Erythroblast (primary cell): Measurements from ENCODE around the gene USP44.

Experiments
- DNase-seq, 2 experiments: peaks; one replicate each; lab custom pipeline; 2025; lab: John Stamatoyannopoulos, UW
- GATA1 ChIP-seq: IDR thresholded peaks from 2 replicates; pipeline ENCODE4 v1.6.1; 2011; ENCODE audit warnings: low read depth, mild to moderate bottlenecking, control low read depth, low read length, moderate library complexity
- POLR2A ChIP-seq: IDR thresholded peaks from 2 replicates; pipeline ENCODE4 v1.6.1; 2011; ENCODE audit warnings: mild to moderate bottlenecking, low read length

Gene USP44

DNA sequence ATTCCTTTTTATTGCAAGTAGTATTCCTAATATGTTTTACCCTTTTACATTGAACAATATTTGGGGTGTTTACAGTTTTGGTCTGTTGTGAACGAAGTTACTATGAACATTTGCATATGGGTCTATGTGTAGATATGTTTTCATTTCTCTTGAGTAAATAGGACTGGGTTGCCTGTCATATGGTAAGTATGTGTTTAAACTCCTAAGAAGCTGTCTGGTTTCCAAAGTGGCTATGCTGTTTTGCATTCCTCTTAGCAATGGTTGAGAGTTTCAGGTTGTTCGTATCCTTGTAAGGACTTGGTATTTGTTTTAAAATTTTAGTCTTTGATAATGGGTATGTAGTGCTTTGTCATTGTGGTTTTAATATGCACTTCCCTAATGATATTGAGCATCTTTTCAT lies 71.0 kb downstream of the USP44 start:
- DNase-seq, result peak; percentile 9 to 19
- TF ChIP-seq POLR2A, result no peak
- TF ChIP-seq GATA1, result no peak

DNA sequence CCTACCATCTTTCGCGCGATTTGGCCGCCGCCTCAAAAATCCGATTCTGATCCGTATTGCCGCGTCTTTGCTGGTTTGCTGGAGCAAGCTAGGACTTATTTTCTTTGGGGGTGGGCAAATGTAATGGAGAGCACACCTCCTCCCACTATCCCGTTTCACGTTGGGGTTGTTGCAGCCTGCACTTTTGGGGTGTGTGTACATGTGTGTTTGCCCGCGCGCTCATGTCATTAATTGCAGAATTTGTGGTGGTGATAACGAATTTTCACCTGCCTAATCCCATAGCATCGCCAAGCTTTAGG lies 76.7 kb downstream of the USP44 start:
- no peak for TF ChIP-seq GATA1
- TF ChIP-seq POLR2A, result no peak
- peak; percentile 63 to 66 for DNase-seq

DNA sequence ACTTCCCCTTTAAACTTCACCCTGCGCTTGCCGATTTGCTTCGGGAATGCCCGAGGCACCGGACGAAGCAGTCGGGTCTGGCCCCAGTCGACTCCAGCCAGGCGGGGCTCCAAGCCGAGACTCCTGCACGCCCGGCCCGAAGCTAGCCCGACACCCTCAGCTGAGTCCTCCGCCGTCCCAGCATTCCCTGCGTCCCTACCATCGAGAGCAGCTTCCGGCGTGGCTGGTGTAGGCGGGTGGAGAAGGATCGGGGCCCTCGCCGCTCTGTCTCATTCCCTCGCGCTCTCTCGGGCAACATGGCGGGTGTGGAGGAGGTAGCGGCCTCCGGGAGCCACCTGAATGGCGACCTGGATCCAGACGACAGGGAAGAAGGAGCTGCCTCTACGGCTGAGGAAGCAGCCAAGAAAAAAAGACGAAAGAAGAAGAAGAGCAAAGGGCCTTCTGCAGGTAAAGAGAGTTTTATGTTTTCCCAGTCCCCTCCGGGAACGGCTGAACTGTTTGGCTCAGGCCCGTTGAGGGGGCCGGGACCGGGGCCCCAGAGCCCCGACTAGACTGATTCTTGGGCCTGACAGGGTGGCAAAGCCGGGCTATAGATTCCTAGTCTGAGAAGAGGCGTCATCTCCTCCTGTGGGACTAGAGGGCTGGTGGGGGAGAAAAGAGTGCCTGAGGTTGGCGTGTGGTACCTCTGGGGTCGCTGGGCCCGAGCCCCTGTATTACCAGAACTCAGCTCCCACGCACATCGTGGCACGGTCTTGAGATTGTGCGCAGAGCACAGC lies 77.2 kb downstream of the USP44 start, which contains the start of gene METAP2:
TSS of gene METAP2 (plus strand) at position 269 of the 776 bp plus-strand sequence. CDS start at position 297, 28 bp downstream.
- peak; percentile 98 for TF ChIP-seq POLR2A
- no peak for TF ChIP-seq GATA1
- DNase-seq, result peak; percentile 94 to 96

DNA sequence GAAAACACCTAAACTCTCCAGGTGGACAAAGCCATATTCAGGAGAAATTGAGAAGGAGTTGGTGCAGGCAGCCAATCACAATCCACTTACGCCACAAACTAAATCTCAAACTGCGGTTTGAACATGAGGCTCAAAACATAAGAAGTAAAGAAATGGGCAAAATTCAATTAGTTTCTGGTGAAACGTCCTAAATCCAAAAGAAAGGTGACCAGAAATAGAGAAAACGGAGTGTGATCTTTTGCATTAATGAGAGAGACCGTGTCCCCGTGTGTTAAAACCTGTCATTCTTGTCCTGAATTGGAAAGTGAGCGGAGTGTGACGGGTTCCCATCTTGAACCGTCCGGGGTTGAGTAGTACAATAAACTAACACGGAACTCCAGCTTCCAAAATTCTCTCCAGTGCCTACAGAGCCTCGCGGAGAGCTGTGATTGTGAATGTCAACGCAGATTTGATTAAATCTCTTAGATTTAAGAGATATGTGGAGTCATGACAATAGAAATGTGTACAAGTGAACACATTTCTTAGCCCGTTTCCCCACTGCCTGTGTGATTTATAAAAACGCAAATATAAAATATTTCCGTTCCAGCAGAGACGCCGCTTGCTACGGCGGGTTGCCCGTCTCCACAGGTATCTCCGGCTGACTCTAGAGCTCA lies 77.9 kb downstream of the USP44 start:
- peak; percentile 64 to 71 for DNase-seq
- TF ChIP-seq POLR2A (no peak), GATA1 (no peak)

DNA sequence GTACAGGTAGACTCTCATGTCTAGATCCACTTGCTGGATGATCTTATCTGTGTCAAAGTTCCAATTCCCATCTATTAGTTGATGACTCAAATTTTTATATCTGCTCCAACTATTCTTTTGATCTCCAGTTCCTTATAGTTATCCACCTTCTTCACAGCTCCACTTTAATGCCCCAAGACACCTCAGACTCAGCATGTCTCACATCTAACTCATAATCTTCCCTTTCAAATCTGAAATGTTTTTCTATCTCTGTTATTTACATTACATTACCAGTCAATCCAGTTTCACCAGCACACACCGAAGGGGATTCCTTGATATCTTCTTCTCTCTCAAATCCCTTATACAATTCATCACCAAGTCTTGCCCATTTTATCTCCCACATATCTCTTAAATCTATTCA lies 81.0 kb downstream of the USP44 start:
- TF ChIP-seq GATA1 (no peak), POLR2A (no peak)
- no peak for DNase-seq
